Kidney (tissue), 14 donors: ENCODE data around the gene CLDN8. TPM values are rescaled to one million over a fixed set of nuclear protein-coding genes. Genes with fewer than 3 reads are reported as not detected.

ENCODE experiments used
- DNase-seq, 5 donors: peaks; one replicate each; pipeline ENCODE4 v3.0.0-alpha.2; 2013 to 2020
- FAIRE-seq: peaks from 2 replicates; lab custom pipeline; 2012; peaks lifted over from hg19 to GRCh38; lab: Jason Lieb, UNC
- H3K27ac ChIP-seq, 2 donors: one replicate each; pipeline ENCODE4 v1.7.0; 2013; ENCODE audit warnings: low read depth in 2 of 2, low read length in 2 of 2, inconsistent platforms in 1 of 2
- H3K27me3 ChIP-seq: one replicate; pipeline ENCODE4 v1.7.1; 2013; ENCODE audit warnings: low read length, inconsistent platforms; ENCODE audit not compliant: control insufficient read depth, insufficient read depth
- H3K36me3 ChIP-seq, 3 donors: one replicate each; pipeline versions ENCODE4 v1.7.0 to v1.7.1; 2013; ENCODE audit warnings: low read length in 3 of 3, control low read depth in 1 of 3, inconsistent platforms in 1 of 3; ENCODE audit not compliant: insufficient read depth in 3 of 3, control insufficient read depth in 2 of 3
- H3K4me1 ChIP-seq, 3 donors: one replicate each; pipeline versions ENCODE4 v1.7.0 to v1.7.1; 2013; ENCODE audit warnings: low read length in 3 of 3, inconsistent platforms in 1 of 3, low read depth in 1 of 3; ENCODE audit not compliant: control insufficient read depth in 2 of 3, insufficient read depth in 2 of 3
- H3K4me3 ChIP-seq, 3 donors: one replicate each; pipeline versions ENCODE4 v1.7.0 to v1.8.1; 2013; ENCODE audit warnings: low read length in 3 of 3, control low read depth in 1 of 3, inconsistent platforms in 1 of 3
- H3K9ac ChIP-seq, 3 donors: one replicate each; pipeline versions ENCODE4 v1.7.0 to v1.7.1; 2013; ENCODE audit warnings: low read length in 3 of 3, control low read depth in 1 of 3, inconsistent platforms in 1 of 3
- H3K9me3 ChIP-seq, 3 donors: one replicate each; pipeline versions ENCODE4 v1.7.0 to v1.7.1; 2013; ENCODE audit warnings: low read length in 3 of 3, control low read depth in 1 of 3, inconsistent platforms in 1 of 3; ENCODE audit not compliant: control insufficient read depth in 2 of 3, insufficient read depth in 1 of 3
- intact Hi-C: fragments of 100-400 bp; cut with DNase I; formaldehyde crosslinking; loops from one replicate; pipeline ENCODE4 v1.11.1; 2022
- polyA plus RNA-seq: library from polyadenylated mRNA; stranded (reverse); fragments of 350-450 nt; fragmentation: Illumina TruSeq; extraction: RNeasy Lipid Tissue Mini Kit (QIAGEN cat#74804); gene quantifications from one replicate; pipeline ENCODE4 v1.2.3, GENCODE V29; 2014; ENCODE audit warnings: low read depth, low replicate concordance; ENCODE audit not compliant: insufficient read depth
- total RNA-seq: library from RNA; stranded (reverse); fragmentation: NEBNext Ultra II Directional; extraction: Animal tissue kit (Norgen Biotek cat#: 25700); gene quantifications from one replicate; pipeline ENCODE4 v1.2.1, GENCODE V29; 2021
- TF ChIP-seq, protein P1 (sequence below): IDR thresholded peaks from 3 replicates; pipeline ENCODE4 v1.5.1; 2012; ENCODE audit warnings: mild to moderate bottlenecking, moderate library complexity, borderline replicate concordance; ENCODE audit not compliant: insufficient read depth; ENCODE audit errors: extremely low read depth
- donor health status: control.
- donor health status: control.
- donor health status: control.
- donor health status: control.
- donor health status: control.
- donor health status: DM: yes; HTN: yes; CAD: no.
- donor health status: Normal renal cell carcinoma (clear cell type).

Gene CLDN8
- total and polyA plus RNA-seq, 2 donors from 2014 or later: 7.1 to 86.8 TPM

DNA sequence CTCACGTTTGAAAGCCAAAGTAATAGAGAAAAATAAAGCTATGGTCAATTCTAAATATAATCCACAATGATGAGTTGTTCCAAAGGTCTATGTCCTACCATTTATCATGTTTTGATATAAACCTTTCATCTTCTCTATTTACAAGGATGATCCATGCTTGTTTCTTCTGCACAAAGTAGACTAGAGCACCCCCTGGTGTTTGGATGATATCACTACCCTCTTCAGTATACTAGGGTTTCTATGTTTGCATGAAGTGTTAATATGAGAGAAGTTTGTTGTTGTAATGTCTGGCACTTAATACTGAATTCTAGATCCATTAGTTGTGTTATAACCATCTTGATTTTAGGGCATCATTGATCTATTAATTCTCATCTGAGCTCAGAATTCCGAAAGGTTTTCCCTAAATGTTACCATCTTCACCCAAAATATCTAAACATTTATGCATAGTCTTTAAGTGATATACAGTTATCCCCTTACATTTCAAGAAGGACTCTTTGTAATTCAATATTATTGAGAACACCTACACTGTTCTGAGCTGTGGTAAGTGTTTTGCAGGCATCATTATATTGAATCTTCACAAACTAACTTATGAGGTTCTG is 21.1 kb downstream of the CLDN8 start:
- Histone ChIP-seq H3K9ac (no peak overlapping the region), H3K4me3 (no peak overlapping the region), H3K27ac (no peak overlapping the region), H3K4me1 (no peaks in the 10 kb centered on the region), H3K27me3 (no peaks in the 10 kb centered on the region), H3K9me3 (no peaks in the 10 kb centered on the region), H3K36me3 (no peaks in the 10 kb centered on the region)
- TF ChIP-seq, protein P1, sequence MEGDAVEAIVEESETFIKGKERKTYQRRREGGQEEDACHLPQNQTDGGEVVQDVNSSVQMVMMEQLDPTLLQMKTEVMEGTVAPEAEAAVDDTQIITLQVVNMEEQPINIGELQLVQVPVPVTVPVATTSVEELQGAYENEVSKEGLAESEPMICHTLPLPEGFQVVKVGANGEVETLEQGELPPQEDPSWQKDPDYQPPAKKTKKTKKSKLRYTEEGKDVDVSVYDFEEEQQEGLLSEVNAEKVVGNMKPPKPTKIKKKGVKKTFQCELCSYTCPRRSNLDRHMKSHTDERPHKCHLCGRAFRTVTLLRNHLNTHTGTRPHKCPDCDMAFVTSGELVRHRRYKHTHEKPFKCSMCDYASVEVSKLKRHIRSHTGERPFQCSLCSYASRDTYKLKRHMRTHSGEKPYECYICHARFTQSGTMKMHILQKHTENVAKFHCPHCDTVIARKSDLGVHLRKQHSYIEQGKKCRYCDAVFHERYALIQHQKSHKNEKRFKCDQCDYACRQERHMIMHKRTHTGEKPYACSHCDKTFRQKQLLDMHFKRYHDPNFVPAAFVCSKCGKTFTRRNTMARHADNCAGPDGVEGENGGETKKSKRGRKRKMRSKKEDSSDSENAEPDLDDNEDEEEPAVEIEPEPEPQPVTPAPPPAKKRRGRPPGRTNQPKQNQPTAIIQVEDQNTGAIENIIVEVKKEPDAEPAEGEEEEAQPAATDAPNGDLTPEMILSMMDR: peak; percentile 35
- no peak for FAIRE-seq
- DNase-seq: peak in 2 of 5 donors; percentile 59 to 66
- intact Hi-C loops: no loop called here

GRCh38 chr21:30193201-30193600 is 22.7 kb downstream of the CLDN8 start:
- intact Hi-C loops: no loop called here
- no peak overlapping the region for H3K4me3 ChIP-seq
- no peak overlapping the region for H3K27ac ChIP-seq
- no peaks in the 10 kb centered on the region for H3K27me3 ChIP-seq
- H3K4me1 ChIP-seq: no peaks in the 10 kb centered on the region
- TF ChIP-seq, protein P1: no peak
- FAIRE-seq (no peak), DNase-seq (no peak)
- H3K36me3 ChIP-seq: no peaks in the 10 kb centered on the region
- no peak overlapping the region for H3K9ac ChIP-seq
- no peaks in the 10 kb centered on the region for H3K9me3 ChIP-seq

GRCh38 chr21:30190554-30190953 is 25.3 kb downstream of the CLDN8 start:
- Histone ChIP-seq H3K27me3 (no peaks in the 10 kb centered on the region), H3K9ac (no peak overlapping the region), H3K4me3 (no peak overlapping the region), H3K9me3 (no peaks in the 10 kb centered on the region), H3K27ac (no peak overlapping the region), H3K36me3 (no peaks in the 10 kb centered on the region), H3K4me1 (no peaks in the 10 kb centered on the region)
- TF ChIP-seq, protein P1: no peak
- DNase-seq: no peak
- no peak for FAIRE-seq
- intact Hi-C loops: no loop called here

- DNase-seq: no peak
- Histone ChIP-seq H3K27me3 (no peaks in the 10 kb centered on the region), H3K4me3 (no peak overlapping the region), H3K36me3 (no peaks in the 10 kb centered on the region), H3K9ac (no peak overlapping the region), H3K9me3 (no peaks in the 10 kb centered on the region), H3K27ac (no peak overlapping the region), H3K4me1 (no peaks in the 10 kb centered on the region)
- FAIRE-seq: no peak
- TF ChIP-seq, protein P1: no peak
- intact Hi-C loops: no loop called here
Observed at GRCh38 chr21:30189773-30190172, 26.1 kb downstream of the CLDN8 start.
